Mesenchymal stem cell (in vitro differentiated cells and primary cell): ENCODE data around the gene PROCA1.

Experiments
- DNase-seq: peaks from one replicate; pipeline ENCODE4 v3.0.0-alpha.2; 2013
- H2AFZ ChIP-seq: one replicate; pipeline ENCODE4 v1.6.1; 2013; ENCODE audit warnings: low read depth, mild to moderate bottlenecking, control low read depth, inconsistent platforms, low read length, moderate library complexity
- H2AK5ac ChIP-seq: 2 replicates; pipeline ENCODE4 v1.6.1; 2013; ENCODE audit warnings: low read length, moderate library complexity, mild to moderate bottlenecking, inconsistent platforms; ENCODE audit not compliant: severe bottlenecking
- H2BK120ac ChIP-seq: one replicate; pipeline ENCODE4 v1.6.1; 2013; ENCODE audit warnings: low read depth, mild to moderate bottlenecking, inconsistent platforms, low read length, moderate library complexity
- H2BK12ac ChIP-seq, 2 experiments: one replicate each; pipeline ENCODE4 v1.6.1; 2013; ENCODE audit warnings: inconsistent platforms in 2 of 2, low read length in 2 of 2, mild to moderate bottlenecking in 2 of 2, moderate library complexity in 2 of 2, control low read depth in 1 of 2
- H2BK15ac ChIP-seq: one replicate; pipeline ENCODE4 v1.6.1; 2013; ENCODE audit warnings: mild to moderate bottlenecking, low read depth, inconsistent platforms; ENCODE audit not compliant: poor library complexity, severe bottlenecking
- H2BK5ac ChIP-seq: 2 replicates; pipeline ENCODE4 v1.6.1; 2013; ENCODE audit warnings: low read depth, mild to moderate bottlenecking, low read length, control low read depth, inconsistent platforms; ENCODE audit not compliant: poor library complexity, severe bottlenecking
- H3K14ac ChIP-seq, 2 experiments: one replicate each; pipeline ENCODE4 v1.6.1; 2013; ENCODE audit warnings: inconsistent platforms in 2 of 2, low read length in 2 of 2, control low read depth in 1 of 2, mild to moderate bottlenecking in 1 of 2, moderate library complexity in 1 of 2
- H3K18ac ChIP-seq, 2 experiments: one replicate each; pipeline ENCODE4 v1.6.1; 2013; ENCODE audit warnings: inconsistent platforms in 2 of 2, low read length in 2 of 2, control low read depth in 1 of 2, low read depth in 1 of 2, mild to moderate bottlenecking in 1 of 2
- H3K23ac ChIP-seq, 2 experiments: one replicate each; pipeline ENCODE4 v1.6.1; 2013; ENCODE audit warnings: inconsistent platforms in 2 of 2, low read length in 2 of 2, mild to moderate bottlenecking in 2 of 2, moderate library complexity in 2 of 2, control low read depth in 1 of 2
- H3K27ac ChIP-seq: 2 replicates; pipeline ENCODE4 v1.5.1; 2013; ENCODE audit warnings: mild to moderate bottlenecking, moderate library complexity, low read length, control low read depth, inconsistent platforms; ENCODE audit not compliant: poor library complexity, severe bottlenecking
- H3K27me3 ChIP-seq, 2 experiments: 2 replicates each; pipeline versions ENCODE4 v1.6.1 to v1.7.0; 2013; ENCODE audit warnings: low read length in 2 of 2, mild to moderate bottlenecking in 2 of 2, moderate library complexity in 2 of 2, control low read depth in 1 of 2, inconsistent platforms in 1 of 2; ENCODE audit not compliant: control insufficient read depth in 1 of 2, insufficient read depth in 1 of 2
- H3K36me3 ChIP-seq, 2 experiments: 2 replicates each; pipeline versions ENCODE4 v1.6.1 to v1.7.0; 2013; ENCODE audit warnings: low read length in 2 of 2, control low read depth in 1 of 2, inconsistent platforms in 1 of 2, low read depth in 1 of 2, mild to moderate bottlenecking in 1 of 2; ENCODE audit not compliant: insufficient read depth in 2 of 2, control insufficient read depth in 1 of 2
- H3K4ac ChIP-seq, 2 experiments: one replicate each; pipeline ENCODE4 v1.6.1; 2013; ENCODE audit warnings: inconsistent platforms in 2 of 2, low read length in 2 of 2, mild to moderate bottlenecking in 2 of 2, moderate library complexity in 2 of 2, control low read depth in 1 of 2, low read depth in 1 of 2
- H3K4me1 ChIP-seq: 2 replicates; pipeline ENCODE4 v1.6.1; 2013; ENCODE audit warnings: low read depth, low read length, control low read depth; ENCODE audit not compliant: control insufficient read depth, insufficient read depth
- H3K4me2 ChIP-seq: 2 replicates; pipeline ENCODE4 v1.6.1; 2013; ENCODE audit warnings: low read length, mild to moderate bottlenecking, inconsistent platforms; ENCODE audit not compliant: poor library complexity, severe bottlenecking
- H3K4me3 ChIP-seq, 2 experiments: 2 replicates each; pipeline versions ENCODE4 v1.5.1 to v1.7.0; 2013; ENCODE audit warnings: low read length in 2 of 2, mild to moderate bottlenecking in 2 of 2, control low read depth in 1 of 2, low read depth in 1 of 2; ENCODE audit not compliant: insufficient read depth in 1 of 2
- H3K79me1 ChIP-seq: replicated peaks from 2 replicates; pipeline ENCODE4 v1.6.1; 2013; ENCODE audit warnings: mild to moderate bottlenecking, control low read depth, low read length, inconsistent platforms; ENCODE audit not compliant: poor library complexity, severe bottlenecking
- H3K9ac ChIP-seq: 2 replicates; pipeline ENCODE4 v1.7.0; 2013; ENCODE audit warnings: mild to moderate bottlenecking, low read length, moderate library complexity
- H3K9me3 ChIP-seq: 2 replicates; pipeline ENCODE4 v1.7.0; 2013; ENCODE audit warnings: mild to moderate bottlenecking, low read length; ENCODE audit not compliant: control insufficient read depth
- H4K8ac ChIP-seq: one replicate; pipeline ENCODE4 v1.6.1; 2013; ENCODE audit warnings: inconsistent platforms, mild to moderate bottlenecking, low read length, moderate library complexity
- H4K91ac ChIP-seq: one replicate; pipeline ENCODE4 v1.6.1; 2013; ENCODE audit warnings: mild to moderate bottlenecking, low read length, inconsistent platforms
- WGBS: methylation state at CpG from one replicate; pipeline ENCODE4 v1.1.7; 2013; ENCODE audit warnings: mixed read lengths; 5-methylcytosine and 5-hydroxymethylcytosine counted together

The PROCA1 gene

GRCh38 chr17:28738680-28739384 lies 27.1 kb upstream of the PROCA1 start:
- Histone ChIP-seq H3K4me3 (no peak overlapping the region), H3K36me3 (peaks cover 21 to 40% of the 10 kb centered on the region in 2 experiments), H3K9ac (no peak overlapping the region), H4K8ac (no peak overlapping the region), H3K4me1 (peaks cover 12% of the 10 kb centered on the region), H3K4ac (no peak overlapping the region), H2BK5ac (no peak overlapping the region), H3K14ac (no peak overlapping the region), H2BK120ac (no peak overlapping the region), H3K9me3 (no peaks in the 10 kb centered on the region), H3K27ac (no peak overlapping the region), H3K18ac (no peak overlapping the region), H4K91ac (no peak overlapping the region), H3K23ac (no peak overlapping the region), H2AK5ac (no peak overlapping the region), H2AFZ (no peak overlapping the region), H3K79me1 (peaks cover 3% of the 10 kb centered on the region), H2BK12ac (no peak overlapping the region), H3K27me3 (no peaks in the 10 kb centered on the region), H2BK15ac (no peak overlapping the region), H3K4me2 (no peak overlapping the region)
- 94% methylated on average over 9 of the region's 10 CpGs for WGBS
- no peak for DNase-seq

DNA sequence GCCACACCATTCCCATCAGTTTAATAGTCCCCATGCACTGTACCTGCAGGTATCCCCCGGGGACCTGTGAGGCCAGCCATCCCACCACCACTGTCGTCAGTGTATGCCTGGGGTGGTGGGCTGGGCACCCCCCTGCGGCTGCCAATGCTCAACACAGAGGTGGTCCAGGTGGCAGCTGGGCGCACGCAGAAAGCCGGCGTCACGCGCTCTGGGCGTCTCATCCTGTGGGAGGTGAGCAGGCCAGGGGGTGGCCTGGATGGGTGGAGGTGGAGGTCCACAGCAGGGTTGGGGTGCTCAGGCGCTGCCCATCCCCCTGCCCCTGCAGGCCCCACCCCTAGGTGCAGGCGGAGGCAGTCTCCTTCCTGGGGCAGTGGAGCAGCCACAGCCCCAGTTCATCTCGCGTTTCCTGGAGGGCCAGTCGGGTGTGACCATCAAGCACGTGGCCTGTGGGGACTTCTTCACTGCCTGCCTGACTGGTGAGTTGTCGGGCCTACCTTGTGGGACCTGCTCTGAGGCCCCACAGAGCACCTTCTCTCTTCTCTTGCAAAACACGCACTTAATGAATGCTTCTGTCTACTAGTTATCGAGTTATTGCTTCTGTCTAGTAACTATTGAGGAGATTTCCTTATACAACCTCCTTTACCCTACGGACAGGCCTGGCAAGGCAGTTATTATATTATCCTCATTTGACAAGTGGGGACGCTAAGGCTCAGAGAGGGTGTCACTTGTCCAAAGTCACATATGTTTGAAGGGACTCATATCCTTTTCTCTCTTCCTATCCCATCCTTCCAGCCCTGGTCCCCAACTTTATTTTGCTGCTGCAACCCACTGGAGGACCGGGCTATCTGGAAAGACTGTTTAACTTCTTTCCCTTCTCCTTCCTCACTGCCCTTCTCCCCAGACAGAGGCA lies 26.3 kb upstream of the PROCA1 start:
- Histone ChIP-seq H2BK15ac (no peak overlapping the region), H2AK5ac (no peak overlapping the region), H2BK12ac (no peak overlapping the region), H2BK120ac (no peak overlapping the region), H3K4me1 (peaks cover 12% of the 10 kb centered on the region), H3K27ac (no peak overlapping the region), H3K23ac (no peak overlapping the region), H3K9me3 (no peaks in the 10 kb centered on the region), H2BK5ac (no peak overlapping the region), H3K27me3 (no peaks in the 10 kb centered on the region), H3K36me3 (peaks cover 22 to 40% of the 10 kb centered on the region in 2 experiments), H2AFZ (no peak overlapping the region), H3K9ac (no peak overlapping the region), H4K91ac (no peak overlapping the region), H3K79me1 (peaks cover 3% of the 10 kb centered on the region), H3K4me3 (no peak overlapping the region), H3K18ac (no peak overlapping the region), H3K14ac (no peak overlapping the region), H4K8ac (no peak overlapping the region), H3K4ac (no peak overlapping the region), H3K4me2 (no peak overlapping the region)
- DNase-seq, result no peak
- WGBS, result 94% methylated on average over 22 of the region's 22 CpGs

- H2BK15ac ChIP-seq, result no peak overlapping the region
- DNase-seq, result no peak
- H4K91ac ChIP-seq, result no peak overlapping the region
- no peak overlapping the region for H3K18ac ChIP-seq
- H3K36me3 ChIP-seq, result peaks cover 22 to 40% of the 10 kb centered on the region in 2 experiments
- H3K23ac ChIP-seq, result no peak overlapping the region
- H3K4ac ChIP-seq, result no peak overlapping the region
- no peak overlapping the region for H3K9ac ChIP-seq
- peaks cover 10% of the 10 kb centered on the region for H3K4me1 ChIP-seq
- H3K4me3 ChIP-seq, result no peak overlapping the region
- no peak overlapping the region for H2BK120ac ChIP-seq
- H2BK5ac ChIP-seq, result no peak overlapping the region
- H3K27me3 ChIP-seq, result no peaks in the 10 kb centered on the region
- H2AFZ ChIP-seq, result no peak overlapping the region
- WGBS, result 94% methylated on average over 12 of the region's 12 CpGs
- no peak overlapping the region for H2BK12ac ChIP-seq
- no peak overlapping the region for H2AK5ac ChIP-seq
- no peak overlapping the region for H3K14ac ChIP-seq
- H4K8ac ChIP-seq, result no peak overlapping the region
- H3K4me2 ChIP-seq, result no peak overlapping the region
- peaks cover 3% of the 10 kb centered on the region for H3K79me1 ChIP-seq
- no peaks in the 10 kb centered on the region for H3K9me3 ChIP-seq
- H3K27ac ChIP-seq, result no peak overlapping the region
Measured at GRCh38 chr17:28737316-28737715, 25.6 kb upstream of the PROCA1 start.
